Measurements from ENCODE around the gene TBX2.
"Not testable (repeated sequence)": the region's sequence is repeated elsewhere in the genome, so short reads cannot be mapped to it uniquely, and the experiment has no call there.

Gene TBX2

GRCh38 chr17:61431594-61432311, 32.1 kb downstream of the TBX2 start:
- DNase-seq (ENCODE audit: low read depth in 3 of 3): no peak

DNA sequence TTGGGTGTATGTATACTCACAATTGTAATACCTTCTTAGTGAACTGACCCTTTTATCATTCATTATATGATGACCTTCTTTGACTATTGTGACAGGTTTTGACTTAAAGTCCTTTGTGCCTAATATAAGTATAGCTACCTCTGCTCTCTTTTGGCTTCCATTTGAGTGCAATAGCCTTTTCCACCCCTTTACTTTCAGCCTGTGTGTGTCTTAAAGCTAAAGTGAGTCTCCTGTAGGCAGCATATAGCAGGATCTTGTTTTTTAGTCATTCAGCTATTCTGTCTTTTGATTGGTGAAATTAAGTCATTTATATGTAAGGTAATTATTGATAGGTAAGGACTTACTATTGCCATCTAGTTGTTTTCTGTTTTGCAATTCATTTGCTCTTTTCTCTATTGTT, 36.6 kb downstream of the TBX2 start:
- no peak for DNase-seq (ENCODE audit: low read depth in 3 of 3)

DNA sequence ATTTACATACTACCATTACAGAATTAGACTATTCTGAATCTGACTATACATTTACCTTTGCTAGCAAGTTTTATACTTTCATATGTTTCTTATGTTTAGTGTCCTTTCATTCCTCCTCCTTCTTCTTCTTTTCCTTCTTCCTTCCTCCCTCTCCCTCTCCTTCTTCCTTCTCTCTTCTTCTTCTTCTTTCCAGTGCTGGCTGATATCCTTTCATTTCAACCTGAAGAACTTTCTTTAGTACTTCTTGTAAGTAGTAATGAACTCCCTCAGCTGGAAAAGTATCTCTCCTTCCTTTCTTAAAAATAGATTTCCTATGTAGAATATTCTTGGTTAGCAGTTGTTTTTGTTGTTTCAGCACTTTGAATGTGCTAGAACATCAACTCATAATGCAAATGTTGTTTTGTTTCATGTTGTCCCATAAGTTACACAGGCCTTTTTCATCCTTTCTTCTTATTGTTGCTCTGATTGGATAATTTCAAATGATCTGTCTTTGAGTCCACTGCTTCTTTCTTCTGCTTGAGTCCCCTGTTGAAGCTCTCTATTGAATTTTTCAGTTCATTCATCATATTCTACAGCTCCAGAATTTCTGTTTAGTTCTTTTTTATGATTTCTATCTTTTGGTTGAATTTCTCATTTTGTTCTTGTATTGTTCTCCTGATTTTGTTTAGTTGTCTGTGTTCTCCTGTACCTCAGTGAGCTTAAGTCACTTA, 37.5 kb downstream of the TBX2 start:
- DNase-seq (ENCODE audit: low read depth in 3 of 3): no peak

DNA sequence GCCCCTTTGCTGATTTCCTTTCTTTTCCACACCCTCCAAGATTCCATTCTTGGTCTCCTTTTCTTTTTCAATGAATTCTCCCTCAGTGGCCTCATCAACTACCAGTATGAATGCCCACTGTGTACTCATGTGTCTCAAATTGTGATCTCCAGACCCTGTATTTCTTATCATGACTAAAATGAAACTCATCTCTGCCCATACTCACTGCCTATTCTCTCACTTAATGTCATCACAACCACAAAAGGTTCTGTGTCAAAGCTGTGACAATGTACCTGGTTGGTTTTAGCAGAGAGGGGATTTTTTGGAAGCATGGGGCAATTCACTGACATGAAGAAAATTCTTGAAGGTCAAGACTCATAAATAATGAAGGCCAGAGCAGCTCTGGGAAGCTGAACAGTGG, 41.1 kb downstream of the TBX2 start:
- DNase-seq (ENCODE audit: low read depth in 3 of 3): no peak

DNA sequence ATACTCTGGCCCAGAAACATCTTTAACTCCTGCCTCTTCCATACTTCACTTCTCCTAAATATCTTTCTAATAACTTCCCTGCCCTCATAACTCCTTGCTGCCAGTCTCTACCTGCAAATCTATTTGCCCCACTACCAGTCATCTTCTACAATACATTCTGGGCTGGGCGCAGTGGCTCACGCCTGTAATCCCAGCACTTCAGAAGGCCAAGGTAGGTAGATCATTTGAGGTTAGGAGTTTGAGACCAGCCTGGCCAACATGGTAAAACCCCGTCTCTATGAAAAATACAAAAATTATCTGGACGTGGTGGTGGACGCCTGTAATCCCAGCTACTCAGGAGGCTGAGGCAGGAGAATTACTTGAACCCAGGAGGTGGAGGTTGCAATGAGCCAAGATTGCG, 41.9 kb downstream of the TBX2 start:
- DNase-seq (ENCODE audit: low read depth in 3 of 3): not testable (repeated sequence)

DNA sequence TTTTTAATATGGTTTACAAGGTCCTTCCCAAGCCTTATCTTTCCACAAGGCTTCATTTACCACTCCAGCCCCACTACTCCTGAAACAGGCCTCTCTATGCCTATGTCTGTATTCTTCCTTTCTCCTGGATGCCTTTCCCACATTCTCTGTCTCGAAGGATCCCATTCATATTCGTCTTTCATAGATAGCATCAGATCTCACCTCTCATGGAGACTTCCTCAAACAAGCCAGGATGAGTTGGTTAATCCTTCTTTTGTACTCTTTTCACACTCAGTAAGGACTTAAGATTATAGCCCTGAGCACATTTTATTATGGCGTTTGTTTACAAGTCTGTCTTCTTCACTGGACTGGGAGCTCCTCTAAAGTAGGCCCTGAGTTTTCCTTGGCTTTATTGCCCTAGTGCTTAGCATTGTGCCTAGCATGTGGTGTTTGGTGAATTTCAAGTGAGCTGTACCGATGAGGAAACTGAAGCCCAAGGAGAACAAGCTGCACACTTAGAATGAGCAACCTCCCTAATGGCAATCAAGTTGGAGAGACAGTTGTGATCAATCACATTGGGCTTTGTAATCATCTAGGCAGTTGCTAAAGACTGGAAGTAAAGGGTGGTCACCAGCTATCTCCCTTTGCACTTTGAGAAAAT, 42.6 kb downstream of the TBX2 start:
- no peak for DNase-seq (ENCODE audit: low read depth in 3 of 3)

DNA sequence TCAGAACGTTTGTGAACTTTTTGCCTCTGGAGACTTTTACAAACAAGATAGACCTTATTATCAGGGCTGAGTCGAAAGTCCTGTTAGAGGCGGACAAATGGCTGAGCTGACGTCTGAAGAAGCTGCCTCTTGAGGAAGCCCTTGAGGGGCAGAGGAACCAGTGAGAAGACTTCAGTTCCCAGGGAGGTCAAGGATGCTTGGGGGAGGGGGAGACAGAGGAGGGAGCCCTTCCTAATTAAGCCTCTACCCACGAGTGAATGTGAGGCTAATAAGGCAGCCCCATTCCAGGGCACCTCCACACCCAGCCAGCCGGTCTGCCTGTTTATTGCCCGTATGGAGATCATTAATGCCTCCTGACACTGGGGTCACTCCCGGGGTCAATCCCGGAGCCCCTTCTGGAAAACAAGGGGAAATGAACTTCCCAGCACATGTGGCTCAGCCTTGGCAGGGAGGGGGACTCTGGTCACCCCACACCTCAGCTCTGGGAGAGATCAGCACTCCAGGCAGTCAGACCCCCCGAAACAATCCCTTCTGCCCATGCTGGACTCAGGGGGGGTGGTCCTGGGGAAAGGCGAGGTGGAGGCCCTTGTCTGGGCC, 43.3 kb downstream of the TBX2 start:
- no peak for DNase-seq (ENCODE audit: low read depth in 3 of 3)

- no peak for DNase-seq (ENCODE audit: low read depth in 3 of 3)
These were observed 43.8 kb downstream of the TBX2 start for GRCh38 chr17:61443475-61443882.

GRCh38 chr17:61444075-61444474, 44.4 kb downstream of the TBX2 start:
- no peak for DNase-seq (ENCODE audit: low read depth in 3 of 3)

DNA sequence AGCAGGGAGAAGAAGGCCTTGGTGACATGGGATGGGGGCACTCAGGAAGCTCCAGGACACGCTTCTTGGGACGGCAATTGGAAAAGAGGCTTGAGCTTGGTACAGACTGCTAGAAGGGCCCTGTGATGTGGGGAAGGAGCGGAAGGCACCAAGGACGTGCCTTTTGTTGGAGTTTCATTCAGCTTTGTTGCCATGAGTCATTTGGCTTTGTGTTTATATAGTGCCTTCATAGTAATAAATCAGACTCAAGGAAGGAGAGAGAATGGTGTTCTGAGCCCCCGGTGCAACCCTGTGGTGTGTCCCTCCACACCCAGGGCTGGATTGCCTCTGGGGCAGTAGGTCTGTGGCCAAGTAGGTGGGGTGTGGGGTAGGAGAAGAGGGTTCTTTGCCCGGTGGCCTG, 45.2 kb downstream of the TBX2 start:
- no peak for DNase-seq (ENCODE audit: low read depth in 3 of 3)

DNA sequence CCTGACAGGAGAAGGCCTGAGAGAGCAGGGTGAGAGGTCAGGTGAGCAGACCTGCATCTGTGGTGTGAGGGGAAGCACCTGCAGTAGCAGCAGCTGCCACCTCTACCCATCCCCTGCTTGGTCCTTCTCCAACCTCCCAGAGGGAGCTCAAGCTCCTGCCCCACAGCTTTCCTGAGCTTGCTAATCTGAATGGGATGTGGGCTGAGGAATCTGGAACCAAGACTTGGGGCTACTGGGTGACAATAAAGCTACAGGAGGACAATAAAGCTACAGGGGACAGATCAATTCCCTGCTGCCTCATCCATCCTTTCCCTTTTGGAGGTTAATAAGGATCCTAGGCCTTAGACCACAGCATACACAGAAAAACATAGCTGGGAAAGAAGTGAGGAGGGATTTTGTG, 47.7 kb downstream of the TBX2 start:
- DNase-seq (ENCODE audit: low read depth in 3 of 3): no peak

- no peak for DNase-seq (ENCODE audit: low read depth in 3 of 3)
These were observed 48.4 kb downstream of the TBX2 start for GRCh38 chr17:61448042-61448441.

- not testable (repeated sequence) for DNase-seq (ENCODE audit: low read depth in 3 of 3)
These were observed 49.5 kb downstream of the TBX2 start for GRCh38 chr17:61449140-61449539.

- DNase-seq (ENCODE audit: low read depth in 3 of 3): no peak
These were observed 50.3 kb downstream of the TBX2 start for GRCh38 chr17:61449707-61450640.

DNA sequence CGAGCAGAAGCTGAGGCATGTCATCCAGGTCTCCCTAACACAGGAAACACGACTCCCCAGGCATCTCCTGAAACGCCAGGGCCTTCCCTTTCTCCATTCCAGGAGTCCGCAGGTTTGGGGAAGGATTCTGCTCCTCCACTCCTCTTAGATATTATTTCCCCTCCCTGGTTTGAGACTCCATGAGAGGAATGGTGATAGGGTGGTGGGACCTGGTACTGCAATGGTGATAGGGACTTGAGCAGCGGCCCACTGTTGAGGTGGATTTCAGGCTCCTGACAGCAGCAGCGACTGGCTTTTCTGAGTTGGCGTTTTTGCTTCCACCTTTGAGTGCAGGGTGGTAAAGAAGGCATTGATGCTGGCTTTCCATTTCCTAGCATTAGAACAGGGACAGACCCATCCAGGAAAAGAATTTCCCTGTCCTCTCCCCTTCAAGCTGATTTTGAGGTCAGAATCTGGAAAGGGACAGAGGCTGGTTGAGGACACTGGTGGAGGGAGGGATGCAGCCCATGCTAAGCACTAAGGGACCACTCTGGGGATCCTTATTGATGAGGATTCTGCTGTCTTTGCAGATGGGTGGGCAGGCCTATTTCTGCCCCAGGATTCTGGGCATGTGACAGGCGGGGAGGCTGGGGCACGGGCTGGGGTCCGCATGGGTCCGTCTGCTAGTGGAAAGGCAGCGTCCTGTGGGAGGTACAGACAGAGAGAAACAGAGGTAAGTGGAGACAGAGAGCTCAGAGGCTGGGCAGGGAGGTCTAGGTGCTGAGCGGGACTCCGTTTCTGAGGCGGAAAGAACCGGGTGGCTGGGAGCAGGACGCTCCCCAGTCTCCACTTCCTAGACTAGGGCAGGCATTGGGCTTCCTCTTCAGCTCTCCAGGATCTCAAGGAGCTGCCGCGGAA, 51.2 kb downstream of the TBX2 start:
- no peak for DNase-seq (ENCODE audit: low read depth in 3 of 3)

DNA sequence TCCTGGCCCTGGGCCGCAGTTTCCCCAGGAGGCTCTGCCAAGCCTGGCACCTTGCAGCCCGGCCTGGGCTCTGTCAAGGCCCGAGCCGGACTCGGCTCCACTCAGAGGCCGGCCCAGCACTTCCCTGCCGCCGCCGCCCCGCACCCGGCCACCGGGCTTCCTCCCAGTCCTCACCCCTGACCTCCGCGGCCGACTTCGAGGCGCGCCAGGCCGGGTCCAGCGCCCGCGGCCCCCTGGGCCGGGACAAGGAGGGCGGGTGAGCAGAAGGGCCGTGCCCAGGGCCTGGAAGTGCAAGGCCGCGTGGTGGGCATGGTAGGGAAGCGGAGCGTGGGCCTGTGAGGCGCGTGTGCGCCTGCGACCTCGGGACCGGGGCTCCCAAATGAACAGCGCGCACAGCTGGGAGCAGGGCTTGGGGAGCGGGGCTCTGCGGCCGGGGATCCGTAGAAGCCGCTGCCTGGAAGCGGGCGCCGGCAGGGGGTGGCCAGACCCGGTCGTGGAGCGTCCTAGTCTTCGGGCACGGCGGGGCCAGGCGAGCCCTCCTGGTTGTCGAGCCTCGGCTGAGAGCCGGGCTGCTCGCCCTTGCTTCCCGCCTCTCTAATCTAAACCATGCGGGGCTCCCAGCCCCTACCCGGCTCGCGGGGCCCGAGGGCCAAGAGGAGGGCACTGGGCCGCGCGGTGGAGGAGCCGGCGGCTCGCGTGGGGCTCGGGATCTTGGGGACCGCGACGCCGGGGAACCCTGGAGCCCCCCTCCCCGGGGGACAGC, 52.1 kb downstream of the TBX2 start:
- no peak for DNase-seq (ENCODE audit: low read depth in 3 of 3)

GRCh38 chr17:61452301-61453290, 53.0 kb downstream of the TBX2 start, which contains the start of gene TBX4:
TSS of gene TBX4 (plus strand) at chr17:61452422. CDS start at chr17:61456491, 4,069 bp downstream.
- DNase-seq (ENCODE audit: low read depth in 3 of 3): no peak
